ENCODE data around the gene HAUS2. TPM values are rescaled to one million over a fixed set of nuclear protein-coding genes. Genes with fewer than 3 reads are reported as not detected.
A peak's percentile ranks its signal among the peaks of the same experiment; 100 is the strongest.

Gene HAUS2
- total and polyA plus RNA-seq, 8 donors = 5.4 to 9.0 (median 7.5) TPM

DNA sequence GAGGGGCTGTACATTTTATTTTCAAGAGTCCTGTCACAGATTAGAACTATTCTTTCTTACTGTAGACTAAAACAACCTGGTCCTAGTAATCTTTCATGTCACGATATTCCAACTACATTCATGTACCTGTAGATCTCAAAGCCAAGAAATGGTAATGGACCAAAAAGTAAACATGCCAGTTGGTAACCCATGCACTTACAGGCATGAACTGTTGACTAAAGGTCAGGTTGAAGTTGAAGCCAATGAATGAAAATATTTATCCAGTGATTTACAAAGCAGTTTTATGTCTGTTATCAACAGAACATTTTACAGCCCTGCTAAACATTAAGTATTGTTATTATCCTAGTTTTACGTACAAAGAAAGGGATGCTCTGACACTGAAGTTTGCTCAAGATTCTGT is 25.3 kb upstream of the HAUS2 start:
- 75 to 90% methylated on average over 2 of the region's 2 CpGs for WGBS, 2 donors
- DNase-seq = no peak
- H3K27me3 ChIP-seq = no peaks in the 10 kb centered on the region
- TF ChIP-seq CTCF (IDR thresholded peaks at IDR 0.05) = no peak
- no peak for FAIRE-seq
- H3K36me3 ChIP-seq = peaks cover 0 to 6% (median 0%) of the 10 kb centered on the region in 3 donors
- no peak overlapping the region for H3K4me3 ChIP-seq
- intact Hi-C loops (cut with DNase I) = no loop called here
- no peaks in the 10 kb centered on the region for H3K4me1 ChIP-seq
- ATAC-seq = no peak
- no peak overlapping the region for H3K27ac ChIP-seq
- H3K9me3 ChIP-seq = no peaks in the 10 kb centered on the region

DNA sequence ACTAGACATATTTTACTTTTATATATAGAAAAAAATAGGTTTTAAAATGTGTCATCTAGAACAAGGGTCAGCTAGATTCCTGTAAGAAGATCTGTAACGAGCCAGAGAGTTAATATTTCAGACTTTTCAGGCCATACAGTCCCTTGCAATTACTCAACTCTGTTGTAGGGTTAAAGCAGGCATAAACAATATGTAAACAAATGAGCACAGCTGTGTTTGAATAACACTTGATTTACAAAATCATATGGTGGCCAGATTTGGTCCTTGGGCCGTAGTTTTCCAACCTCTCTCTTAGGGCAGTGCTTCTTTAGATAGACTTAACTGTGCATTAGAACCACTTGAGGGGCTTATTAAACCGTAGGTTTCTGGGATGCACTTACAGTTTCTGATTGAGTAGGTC is 19.7 kb upstream of the HAUS2 start:
- DNase-seq (no peak), FAIRE-seq (no peak), ATAC-seq (no peak)
- 82 to 83% methylated on average over 3 of the region's 3 CpGs for WGBS, 2 donors
- intact Hi-C loops (cut with DNase I) = no loop called here
- H3K27me3 ChIP-seq = no peaks in the 10 kb centered on the region
- H3K36me3 ChIP-seq = peaks cover 0 to 19% (median 0%) of the 10 kb centered on the region in 3 donors
- H3K4me1 ChIP-seq = no peaks in the 10 kb centered on the region
- H3K9me3 ChIP-seq = no peaks in the 10 kb centered on the region
- no peak overlapping the region for H3K27ac ChIP-seq
- no peak for TF ChIP-seq CTCF (IDR thresholded peaks at IDR 0.05)
- H3K4me3 ChIP-seq = no peak overlapping the region

GRCh38 chr15:42533246-42533645 is 15.4 kb upstream of the HAUS2 start:
- TF ChIP-seq CTCF (IDR thresholded peaks at IDR 0.05) = no peak
- 86 to 93% methylated on average over 1 of the region's 1 CpG for WGBS, 2 donors
- no peaks in the 10 kb centered on the region for H3K9me3 ChIP-seq
- intact Hi-C loops (cut with DNase I) = no loop called here
- FAIRE-seq = no peak
- no peaks in the 10 kb centered on the region for H3K4me1 ChIP-seq
- peaks cover 0 to 14% (median 0%) of the 10 kb centered on the region in 3 donors for H3K36me3 ChIP-seq
- no peak overlapping the region for H3K4me3 ChIP-seq
- H3K27me3 ChIP-seq = no peaks in the 10 kb centered on the region
- ATAC-seq = no peak
- no peak for DNase-seq
- no peak overlapping the region for H3K27ac ChIP-seq

GRCh38 chr15:42544853-42545629 is 3.6 kb upstream of the HAUS2 start:
- no peaks in the 10 kb centered on the region for H3K9me3 ChIP-seq
- intact Hi-C loops (cut with DNase I) = no loop called here
- ATAC-seq (no peak), FAIRE-seq (no peak), DNase-seq (no peak)
- no peak for TF ChIP-seq CTCF (IDR thresholded peaks at IDR 0.05)
- no peak overlapping the region for H3K4me3 ChIP-seq
- peaks cover 5 to 15% (median 13%) of the 10 kb centered on the region in 3 donors for H3K4me1 ChIP-seq
- no peaks in the 10 kb centered on the region for H3K27me3 ChIP-seq
- no peak overlapping the region for H3K27ac ChIP-seq
- H3K36me3 ChIP-seq = peaks cover 0 to 13% (median 4%) of the 10 kb centered on the region in 3 donors
- 85 to 86% methylated on average over 4 of the region's 4 CpGs for WGBS, 2 donors

DNA sequence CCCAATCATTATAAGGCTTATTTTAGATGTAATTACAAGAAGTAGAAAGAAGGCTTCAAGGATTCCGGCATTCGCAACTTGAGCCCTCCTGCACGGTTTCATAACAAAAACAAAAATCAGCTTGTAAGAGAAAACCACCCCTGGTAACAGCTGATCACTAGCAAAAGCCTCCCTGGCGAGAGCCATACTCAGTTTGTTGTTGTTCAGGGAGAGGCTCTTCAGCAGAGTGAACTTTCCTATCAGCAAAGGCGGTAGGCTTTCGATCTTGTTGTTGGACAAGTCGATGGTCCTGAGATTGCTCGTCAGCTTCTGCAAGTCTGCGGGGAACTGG is 755 bp upstream of the HAUS2 start:
- ATAC-seq (peak; percentile 6 to 38 (median 32)), DNase-seq (no peak), FAIRE-seq (no peak)
- intact Hi-C loops (cut with DNase I) = no loop called here
- no peak for TF ChIP-seq CTCF (IDR thresholded peaks at IDR 0.05)
- Histone ChIP-seq H3K27ac (peak overlapping the region; percentile 75 to 87 (median 78)), H3K4me3 (peak overlapping the region; percentile 79 to 97 (median 88)), H3K36me3 (peaks cover 0 to 13% (median 4%) of the 10 kb centered on the region in 3 donors), H3K4me1 (peaks cover 5 to 17% (median 15%) of the 10 kb centered on the region in 3 donors), H3K27me3 (no peaks in the 10 kb centered on the region), H3K9me3 (no peaks in the 10 kb centered on the region)
- 0 to 3% methylated on average over 9 of the region's 9 CpGs for WGBS, 2 donors

Measured in pancreas (tissue), 10 donors.